Measurements from ENCODE around the gene DGKA.
A peak's percentile ranks its signal among the peaks of the same experiment; 100 is the strongest.
"Not testable (repeated sequence)": the region's sequence is repeated elsewhere in the genome, so short reads cannot be mapped to it uniquely, and the experiment has no call there.

DGKA gene

GRCh38 chr12:55966408-55967281 is 35.7 kb downstream of the DGKA start, which contains the start of gene CDK2:
CDK2 (plus strand) TSS chr12:55966830; CDS start chr12:55967009, 179 bp downstream.
- DNase-seq (ENCODE audit: low read depth in 2 of 2) = peak; percentile 83

GRCh38 chr12:55969356-55969755 is 38.4 kb downstream of the DGKA start:
- no peak for DNase-seq (ENCODE audit: low read depth in 2 of 2)

DNA sequence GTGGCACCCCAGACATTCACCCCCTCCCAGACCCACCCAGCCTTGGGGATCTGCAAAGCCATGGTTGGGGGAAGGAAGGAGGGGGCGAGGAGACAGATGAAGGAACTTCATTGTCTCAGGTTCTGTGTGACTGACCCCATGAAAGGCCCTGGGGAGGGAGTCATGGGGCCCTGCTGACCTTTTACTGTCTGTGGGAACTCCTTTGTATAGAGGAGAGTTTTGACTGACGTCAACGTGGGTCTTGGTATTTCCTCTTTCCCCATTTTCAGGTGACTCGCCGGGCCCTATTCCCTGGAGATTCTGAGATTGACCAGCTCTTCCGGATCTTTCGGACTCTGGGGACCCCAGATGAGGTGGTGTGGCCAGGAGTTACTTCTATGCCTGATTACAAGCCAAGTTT is 39.8 kb downstream of the DGKA start:
- DNase-seq (ENCODE audit: low read depth in 2 of 2) = no peak

DNA sequence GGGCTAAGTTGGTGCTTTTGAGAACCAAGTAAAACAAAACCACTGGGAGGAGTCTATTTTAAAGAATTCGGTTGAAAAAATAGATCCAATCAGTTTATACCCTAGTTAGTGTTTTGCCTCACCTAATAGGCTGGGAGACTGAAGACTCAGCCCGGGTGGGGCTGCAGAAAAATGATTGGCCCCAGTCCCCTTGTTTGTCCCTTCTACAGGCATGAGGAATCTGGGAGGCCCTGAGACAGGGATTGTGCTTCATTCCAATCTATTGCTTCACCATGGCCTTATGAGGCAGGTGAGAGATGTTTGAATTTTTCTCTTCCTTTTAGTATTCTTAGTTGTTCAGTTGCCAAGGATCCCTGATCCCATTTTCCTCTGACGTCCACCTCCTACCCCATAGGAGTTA is 41.1 kb downstream of the DGKA start:
- no peak for DNase-seq (ENCODE audit: low read depth in 2 of 2)

DNA sequence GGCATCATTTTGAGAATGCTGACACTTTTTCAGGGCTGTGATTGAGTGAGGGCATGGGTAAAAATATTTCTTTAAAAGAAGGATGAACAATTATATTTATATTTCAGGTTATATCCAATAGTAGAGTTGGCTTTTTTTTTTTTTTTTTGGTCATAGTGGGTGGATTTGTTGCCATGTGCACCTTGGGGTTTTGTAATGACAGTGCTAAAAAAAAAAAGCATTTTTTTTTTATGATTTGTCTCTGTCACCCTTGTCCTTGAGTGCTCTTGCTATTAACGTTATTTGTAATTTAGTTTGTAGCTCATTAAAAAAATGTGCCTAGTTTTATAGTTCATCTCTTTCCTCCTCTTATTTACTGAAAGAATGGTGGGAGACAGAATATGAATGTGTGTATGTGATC is 41.5 kb downstream of the DGKA start:
- DNase-seq (ENCODE audit: low read depth in 2 of 2) = no peak

- DNase-seq (ENCODE audit: low read depth in 2 of 2) = no peak
These were observed 42.1 kb downstream of the DGKA start for GRCh38 chr12:55972911-55973598.

- DNase-seq (ENCODE audit: low read depth in 2 of 2) = peak; percentile 97 to 99
These were observed 42.8 kb downstream of the DGKA start, which contains the start of gene RAB5B for GRCh38 chr12:55973599-55974307. RAB5B (plus strand) TSS chr12:55974078; CDS start chr12:55986961, 12,883 bp downstream.

GRCh38 chr12:55974308-55974730 is 43.4 kb downstream of the DGKA start:
- peak in 1 of 2 donors; percentile 10 for DNase-seq (ENCODE audit: low read depth in 2 of 2)

DNA sequence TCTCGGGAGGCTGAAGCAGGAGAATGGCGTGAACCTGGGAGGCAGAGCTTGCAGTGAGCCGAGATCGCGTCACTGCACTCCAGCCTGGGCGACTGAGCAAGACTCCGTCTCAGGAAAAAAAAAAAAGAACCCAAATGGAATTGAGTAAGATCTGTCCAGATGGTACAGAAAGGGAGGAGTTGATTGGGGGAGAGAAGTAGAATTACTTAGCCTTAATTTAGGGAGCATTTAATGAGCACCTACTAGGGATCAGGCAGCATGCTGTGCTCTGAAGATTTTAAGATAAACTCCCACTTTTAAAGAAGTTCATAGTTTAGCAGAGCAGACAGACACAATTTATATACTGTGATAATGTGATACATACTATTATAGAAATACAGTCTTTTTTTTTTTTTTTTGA is 47.4 kb downstream of the DGKA start:
- no peak for DNase-seq (ENCODE audit: low read depth in 2 of 2)

DNA sequence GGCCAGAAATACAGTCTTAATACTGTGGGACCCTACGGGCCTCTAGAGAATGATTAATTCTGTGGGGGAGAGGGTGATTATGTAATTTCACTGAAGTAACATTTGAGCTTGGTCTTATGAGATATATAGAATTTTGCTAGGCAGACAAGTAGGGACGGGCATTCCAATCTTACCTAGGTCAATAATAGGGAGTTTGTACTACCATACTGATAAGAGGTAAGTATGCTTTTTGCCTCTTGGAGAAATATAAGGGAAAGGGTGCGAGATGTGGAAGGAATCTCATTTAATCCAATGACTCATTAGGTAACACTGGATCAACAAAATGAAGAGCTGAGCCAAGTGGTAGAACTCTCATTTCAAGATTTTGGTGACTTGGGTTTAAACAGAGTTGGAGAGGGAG is 48.1 kb downstream of the DGKA start:
- no peak for DNase-seq (ENCODE audit: low read depth in 2 of 2)

GRCh38 chr12:55981882-55982281 is 50.9 kb downstream of the DGKA start:
- DNase-seq (ENCODE audit: low read depth in 2 of 2) = not testable (repeated sequence)

DNA sequence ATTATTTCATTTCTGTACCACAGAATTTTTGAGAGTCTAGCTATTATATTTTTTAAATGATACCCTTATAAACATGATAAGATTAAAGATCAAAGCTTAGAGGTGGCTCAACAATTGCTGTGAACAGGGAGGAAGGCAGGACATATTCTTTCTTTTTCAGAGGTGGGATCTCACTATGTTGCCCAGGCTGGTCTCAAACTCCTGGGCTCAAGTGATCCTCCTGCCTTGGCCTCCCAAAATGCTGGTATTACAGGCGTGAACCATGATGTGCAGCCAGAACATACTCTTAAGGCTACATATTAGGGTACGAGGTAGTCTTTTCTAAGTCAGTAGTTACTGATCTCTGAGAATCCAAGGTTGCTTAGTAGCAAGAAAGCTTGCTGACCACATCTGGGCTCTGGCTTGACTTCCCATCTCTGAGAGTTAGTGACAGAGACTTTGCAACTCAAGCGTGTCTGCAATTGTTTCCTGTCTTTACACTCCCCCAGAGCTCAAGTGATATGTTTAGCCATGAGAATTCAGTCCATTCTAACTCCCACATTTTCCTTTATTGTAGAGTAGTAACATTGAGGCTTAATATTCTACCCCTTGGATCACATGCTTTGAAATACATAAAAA is 51.5 kb downstream of the DGKA start:
- DNase-seq (ENCODE audit: low read depth in 2 of 2) = no peak

DNA sequence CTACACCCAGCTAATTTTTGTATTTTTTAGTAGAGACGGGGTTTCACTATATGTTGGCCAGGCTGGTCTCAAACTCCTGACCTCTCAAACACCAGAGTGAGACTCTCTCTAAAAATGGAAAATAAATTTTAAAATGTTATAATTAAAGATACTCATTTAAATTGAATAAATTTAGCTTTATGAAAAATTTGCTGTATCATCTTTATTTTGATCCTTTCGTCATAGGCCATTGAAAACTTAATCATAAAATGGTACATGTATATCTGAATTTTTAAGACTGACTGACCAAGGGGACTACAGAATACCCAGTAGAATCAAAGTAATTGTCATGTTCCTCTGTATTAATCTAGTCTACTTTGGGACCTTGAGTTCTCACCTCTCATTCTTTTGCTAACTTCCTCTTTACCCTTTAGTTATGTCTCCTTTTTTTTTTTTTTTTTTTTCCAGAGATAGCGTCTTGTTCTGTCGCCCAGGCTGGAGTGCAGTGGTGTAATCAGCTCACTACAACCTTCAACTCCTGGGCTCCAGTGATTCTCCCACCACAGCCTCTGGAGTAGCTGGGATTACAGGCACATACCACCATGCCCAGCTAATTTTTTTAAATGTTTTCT is 52.4 kb downstream of the DGKA start:
- DNase-seq (ENCODE audit: low read depth in 2 of 2) = no peak

- no peak for DNase-seq (ENCODE audit: low read depth in 2 of 2)
These were observed 53.9 kb downstream of the DGKA start for GRCh38 chr12:55984861-55985260.

DNA sequence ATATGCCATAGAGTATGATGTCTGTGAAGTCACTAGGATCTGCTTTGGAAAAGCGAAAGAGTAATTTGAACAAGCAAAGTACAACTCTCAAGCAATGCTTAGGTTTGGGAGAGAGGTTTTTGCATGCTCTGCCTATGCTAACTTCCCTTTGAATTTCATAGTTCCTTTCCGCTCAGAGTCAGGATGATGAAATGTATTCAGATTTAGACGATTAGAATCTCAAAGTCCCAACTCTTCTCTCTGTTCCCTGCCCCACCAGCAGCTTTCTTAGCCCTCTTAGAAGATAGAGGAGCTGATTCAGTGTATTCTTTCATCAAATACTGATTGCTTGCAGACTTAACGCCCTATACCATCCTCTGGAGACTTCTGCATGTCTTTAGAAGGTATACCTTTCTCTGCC is 54.4 kb downstream of the DGKA start:
- no peak for DNase-seq (ENCODE audit: low read depth in 2 of 2)

DNA sequence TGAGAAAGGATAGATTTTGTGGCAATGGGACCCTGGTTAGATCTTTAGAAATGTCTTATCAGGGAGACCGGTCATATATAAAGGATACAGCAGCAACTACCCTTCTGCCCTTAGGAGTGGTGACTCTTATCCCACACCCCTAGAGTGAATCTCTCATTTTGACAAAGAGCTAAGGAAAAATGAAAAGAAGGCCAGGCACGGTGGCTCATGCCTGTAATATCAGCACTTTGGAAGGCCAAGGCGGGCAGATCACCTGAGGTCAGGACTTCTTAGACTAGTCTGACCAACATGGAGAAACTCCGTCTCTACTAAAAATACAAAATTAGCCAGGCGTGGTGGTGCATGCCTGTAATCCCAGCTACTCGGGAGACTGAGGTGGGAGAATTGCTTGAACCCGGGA is 55.0 kb downstream of the DGKA start:
- DNase-seq (ENCODE audit: low read depth in 2 of 2) = not testable (repeated sequence)

DNA sequence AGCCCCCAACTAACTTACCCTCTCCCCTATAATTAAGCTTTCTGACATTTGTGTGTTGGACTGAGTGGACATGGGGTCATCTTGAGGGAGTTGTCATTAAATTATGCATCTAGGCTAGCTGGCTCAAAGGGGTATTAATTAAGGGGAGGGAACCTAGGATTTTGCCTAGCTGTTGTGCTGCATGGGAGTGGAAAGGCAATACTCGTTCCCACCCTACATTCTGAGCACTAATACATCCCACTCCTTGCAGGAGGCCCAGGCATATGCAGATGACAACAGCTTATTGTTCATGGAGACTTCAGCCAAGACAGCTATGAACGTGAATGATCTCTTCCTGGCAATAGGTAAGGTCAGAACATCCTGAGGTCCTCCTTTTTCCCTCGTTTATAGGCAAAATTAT is 60.1 kb downstream of the DGKA start:
- DNase-seq (ENCODE audit: low read depth in 2 of 2) = no peak

GRCh38 chr12:55993230-55993853 is 62.4 kb downstream of the DGKA start:
- DNase-seq (ENCODE audit: low read depth in 2 of 2) = no peak

DNA sequence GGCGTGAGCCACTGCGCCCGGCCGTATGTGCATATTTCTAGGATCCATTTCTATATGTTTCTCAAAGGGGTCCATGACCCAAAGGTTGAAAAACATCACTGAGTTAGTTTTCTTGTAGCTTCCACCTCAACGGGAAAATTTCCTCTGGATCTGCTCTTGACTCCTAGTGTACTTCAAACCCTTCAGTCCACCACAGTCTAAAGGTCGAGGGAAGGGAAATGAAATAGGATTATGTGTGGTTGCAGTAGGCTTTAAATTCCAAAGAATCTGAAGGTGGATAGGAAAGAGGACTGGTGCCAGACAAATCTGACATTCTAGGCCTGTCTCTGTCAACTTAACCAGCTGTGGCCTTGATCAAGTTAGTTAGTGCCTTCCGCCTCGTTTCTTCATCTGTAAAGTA is 64.4 kb downstream of the DGKA start:
- no peak for DNase-seq (ENCODE audit: low read depth in 2 of 2)

DNA sequence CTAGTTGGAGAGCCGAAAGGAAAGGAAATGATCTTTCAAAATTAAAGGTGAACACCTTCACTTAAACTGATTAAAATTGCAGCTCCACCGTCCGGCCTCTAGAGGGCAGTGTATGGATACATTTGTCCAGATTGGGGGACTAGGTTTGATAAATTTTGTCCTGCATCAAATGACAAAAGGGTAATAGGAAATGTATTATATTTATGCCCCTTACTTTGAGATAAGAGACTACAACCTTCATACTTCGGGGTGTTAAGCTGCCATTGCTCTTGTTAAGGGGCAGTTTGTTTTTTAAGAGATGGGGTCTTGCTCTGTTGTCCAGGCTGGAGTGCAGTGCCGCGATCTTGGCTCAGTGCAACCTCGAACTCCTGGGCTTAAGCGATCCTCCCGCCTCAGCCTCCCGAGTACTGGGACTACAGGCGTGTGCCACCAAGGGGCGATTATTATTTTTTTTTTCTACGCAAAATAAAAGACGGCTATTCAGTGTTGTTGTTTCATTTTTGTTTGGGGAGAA is 65.3 kb downstream of the DGKA start:
- DNase-seq (ENCODE audit: low read depth in 2 of 2) = peak; percentile 43 to 51

Data from stimulated activated CD8-positive, alpha-beta memory T cell treated with anti-CD3 and anti-CD28 coated beads, Interleukin-7, amount 100 ng/mL, for 4 hours (primary cell).